Measurements from ENCODE around the gene C1orf74.

The C1orf74 gene

DNA sequence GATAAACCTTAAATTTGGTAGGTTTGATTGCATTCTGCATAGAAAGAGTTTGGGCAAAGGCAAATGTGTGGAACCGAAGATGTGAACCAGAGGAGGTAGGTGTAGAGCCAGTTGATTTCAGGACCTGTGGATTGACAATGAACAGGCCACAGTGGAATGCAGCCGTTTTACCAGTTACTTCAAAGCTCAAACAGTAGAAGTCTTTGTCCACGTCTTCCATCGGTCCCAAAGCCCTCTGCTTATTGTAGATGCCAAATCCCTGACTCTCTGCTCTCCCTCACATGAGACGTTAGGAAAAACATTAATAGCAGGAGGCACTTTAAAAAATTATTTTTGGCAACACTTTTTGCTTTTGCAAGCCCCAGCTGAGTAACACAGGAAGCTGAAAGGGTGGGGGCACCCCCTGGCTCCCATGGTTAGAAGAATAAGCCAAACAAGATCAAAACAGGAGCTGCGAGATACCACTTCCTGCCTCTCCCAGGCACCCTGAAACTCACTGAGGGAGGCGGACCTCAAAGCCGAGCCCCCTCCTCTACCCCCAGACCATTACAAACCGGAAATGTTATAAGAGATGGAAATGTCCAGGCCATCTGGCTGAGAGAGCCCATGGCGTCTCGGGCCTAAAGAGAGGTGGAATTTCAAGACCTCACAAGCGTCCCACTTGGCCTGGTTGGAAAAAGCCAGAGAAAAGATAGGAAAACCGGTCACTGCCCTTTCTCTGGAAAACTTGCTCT, 15.0 kb downstream of the C1orf74 start:
- no peak for DNase-seq

- no peak for DNase-seq
These were observed 16.0 kb downstream of the C1orf74 start for GRCh38 chr1:209768354-209768774.

- DNase-seq = no peak
These were observed 16.7 kb downstream of the C1orf74 start for GRCh38 chr1:209767706-209768105.

DNA sequence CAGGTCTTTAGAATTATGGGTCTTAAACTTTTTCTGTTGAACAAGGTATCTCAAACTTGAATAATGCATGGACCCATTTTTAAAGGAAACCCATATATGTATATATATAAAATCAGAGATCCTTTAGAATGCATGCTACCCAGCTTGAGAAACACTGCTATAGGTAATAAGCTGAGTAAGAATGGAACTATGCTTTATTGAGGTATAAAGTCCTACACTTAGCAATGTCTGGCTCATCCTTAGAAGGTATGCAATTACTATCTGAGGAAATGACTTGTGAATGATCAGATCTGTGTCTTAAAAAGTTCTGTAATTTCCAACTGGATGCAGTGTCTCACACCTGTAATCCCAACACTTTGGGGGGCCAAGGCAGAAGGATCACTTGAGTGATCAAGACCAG, 17.3 kb downstream of the C1orf74 start:
- DNase-seq = no peak

- DNase-seq = no peak
These were observed 18.3 kb downstream of the C1orf74 start for GRCh38 chr1:209766051-209766450.

DNA sequence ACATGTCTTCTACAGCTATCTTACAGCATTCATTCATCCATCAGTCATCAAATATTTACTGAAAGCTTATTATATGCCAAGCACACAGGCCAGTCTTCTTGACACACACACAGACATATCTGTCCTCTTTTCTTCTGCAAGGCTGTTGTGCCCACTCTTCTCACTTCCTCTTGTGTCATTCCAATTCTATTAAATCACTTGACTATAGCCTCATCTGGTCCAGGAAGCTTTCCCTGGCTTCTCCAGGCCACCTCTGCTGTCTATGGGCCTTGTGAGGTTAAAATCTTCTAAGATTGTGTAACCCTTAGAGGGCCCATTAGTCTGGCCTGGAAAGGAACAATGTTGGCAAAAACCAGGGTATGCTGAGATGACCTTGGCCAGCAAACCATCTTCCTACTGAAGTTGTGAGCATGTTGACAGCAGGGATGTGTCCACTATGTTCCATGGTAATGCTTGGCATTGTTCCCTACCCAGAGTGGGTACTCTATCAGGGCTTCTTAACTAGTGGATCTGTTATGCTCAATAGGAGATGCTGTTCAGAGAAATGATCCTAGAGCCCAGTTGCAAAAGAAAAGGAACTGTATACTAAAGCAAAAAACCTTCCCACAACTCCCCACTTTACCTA, 23.2 kb downstream of the C1orf74 start:
- DNase-seq = no peak

- no peak for DNase-seq
These were observed 24.5 kb downstream of the C1orf74 start for GRCh38 chr1:209759829-209760359.

DNA sequence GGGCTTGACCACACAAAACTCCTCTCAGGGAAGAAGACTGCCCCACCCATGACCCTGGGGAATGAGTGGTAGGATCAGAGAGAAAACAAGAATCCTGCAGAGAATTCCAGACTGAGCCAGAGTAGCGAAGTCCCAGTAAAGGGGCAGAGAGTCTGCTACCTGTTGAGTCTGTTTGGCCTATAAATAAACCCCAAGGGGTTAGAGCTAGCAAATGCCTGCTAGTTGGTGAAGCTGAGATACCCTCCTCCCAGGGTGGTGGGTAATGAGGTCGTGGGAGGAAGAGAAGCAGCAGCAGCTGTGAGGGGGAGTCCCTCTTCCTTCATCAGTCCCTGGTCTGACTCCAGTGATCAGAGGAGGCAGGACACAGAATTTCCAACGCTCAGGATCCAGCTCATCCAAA, 26.0 kb downstream of the C1orf74 start:
- no peak for DNase-seq

DNA sequence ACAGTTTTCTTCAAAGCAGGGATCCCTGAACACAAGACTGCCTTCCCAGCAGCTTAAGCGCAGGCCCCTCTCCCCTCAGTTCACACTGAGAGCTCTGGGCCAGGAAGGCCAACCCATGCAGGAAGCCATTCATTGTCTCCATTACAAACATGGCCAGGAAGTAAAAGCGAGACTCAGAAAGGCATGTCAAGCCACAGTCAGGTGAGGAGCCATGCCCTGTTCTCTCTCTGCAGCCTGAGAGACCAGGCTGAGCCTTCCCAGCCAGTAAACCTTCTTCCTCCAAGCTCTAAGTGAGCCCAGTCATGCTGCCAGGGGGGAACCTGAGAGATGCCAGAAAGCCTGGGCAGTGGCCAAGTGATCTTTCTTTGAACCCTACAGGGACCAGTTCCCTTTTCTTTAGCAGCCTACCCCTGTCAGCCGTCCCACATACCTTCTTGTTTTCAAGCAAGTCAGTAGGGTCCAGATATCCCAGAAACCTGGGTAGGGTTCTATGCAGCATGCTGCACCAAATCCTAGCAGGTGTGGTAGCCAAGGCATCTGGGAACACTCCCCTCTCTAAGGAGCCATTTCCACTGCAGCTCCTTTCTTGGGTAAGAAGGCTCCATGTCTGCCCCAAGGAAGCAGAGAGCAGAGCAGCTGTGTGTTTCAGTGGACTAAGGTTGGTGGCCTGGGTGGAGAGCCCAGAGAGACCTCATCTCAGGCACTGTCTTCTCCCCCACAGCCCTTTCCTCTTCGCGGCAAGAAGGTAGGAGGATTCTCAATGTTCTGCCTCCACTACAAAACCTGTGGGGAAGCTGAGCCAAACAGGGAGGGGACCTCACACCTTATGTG, 27.5 kb downstream of the C1orf74 start:
- DNase-seq = no peak

GRCh38 chr1:209755926-209756614, 28.3 kb downstream of the C1orf74 start, which contains the start of gene TRAF3IP3:
Gene TRAF3IP3 (plus strand): TSS chr1:209756053. CDS start chr1:209760040, 3,987 bp downstream.
- DNase-seq = no peak

DNA sequence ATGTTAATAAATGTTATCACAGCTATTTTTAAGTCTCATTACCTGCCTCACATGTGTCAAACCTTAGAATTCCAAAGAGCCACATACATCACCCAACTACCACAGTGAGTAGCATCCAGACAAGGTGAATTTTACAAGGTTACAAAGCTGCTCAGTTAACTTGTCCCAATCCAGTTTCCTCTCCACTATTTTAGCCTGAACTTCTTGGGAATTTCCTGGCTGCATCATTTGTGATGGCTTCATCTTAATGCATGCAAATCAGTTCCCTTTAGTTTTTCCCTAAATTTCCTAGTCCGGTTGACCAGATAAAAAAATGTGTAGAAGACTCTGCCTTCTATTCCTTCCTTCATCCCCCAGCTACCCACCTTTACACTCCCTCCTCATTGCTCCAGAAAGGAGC, 29.1 kb downstream of the C1orf74 start:
- DNase-seq = no peak

DNA sequence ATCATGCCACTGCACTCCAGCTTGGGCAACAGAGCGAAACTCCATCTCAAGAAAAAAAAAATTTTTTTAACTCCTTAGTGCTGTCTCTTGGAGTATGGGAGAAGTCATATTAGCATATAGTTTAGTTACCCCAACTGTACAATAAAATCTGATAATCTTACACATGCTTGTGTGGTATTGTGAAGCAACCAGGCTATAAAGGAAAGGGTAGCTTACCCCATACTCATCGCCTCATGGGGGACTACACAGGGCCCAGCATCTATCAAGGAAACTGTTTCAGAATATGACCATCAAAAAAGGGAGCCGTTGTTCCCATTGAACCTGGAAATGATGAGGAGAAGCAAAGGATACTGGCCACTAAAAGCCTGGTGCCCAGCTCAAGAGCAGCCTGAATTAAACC, 31.5 kb downstream of the C1orf74 start:
- no peak for DNase-seq

GRCh38 chr1:209751627-209752231, 32.6 kb downstream of the C1orf74 start:
- DNase-seq = no peak

GRCh38 chr1:209749670-209750323, 34.6 kb downstream of the C1orf74 start:
- peak; percentile 46 for DNase-seq

DNA sequence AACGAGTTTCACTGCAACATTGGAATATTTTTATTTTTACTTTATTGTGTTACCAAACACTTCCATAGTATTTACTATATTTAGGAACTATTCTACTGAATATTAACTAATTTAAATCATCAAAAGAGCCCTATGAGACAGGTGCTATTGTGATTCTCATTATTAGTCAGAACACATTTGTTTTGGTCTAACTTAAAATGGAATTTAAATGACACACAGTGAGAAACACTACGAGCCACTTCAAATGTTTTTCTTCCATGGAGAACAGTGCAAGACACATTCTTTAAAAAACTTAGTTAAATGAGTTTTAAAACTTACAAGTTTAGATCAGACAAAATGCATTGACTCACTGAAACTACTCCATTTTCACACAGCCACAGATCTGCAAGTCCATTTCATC, 35.2 kb downstream of the C1orf74 start:
- DNase-seq = no peak

DNA sequence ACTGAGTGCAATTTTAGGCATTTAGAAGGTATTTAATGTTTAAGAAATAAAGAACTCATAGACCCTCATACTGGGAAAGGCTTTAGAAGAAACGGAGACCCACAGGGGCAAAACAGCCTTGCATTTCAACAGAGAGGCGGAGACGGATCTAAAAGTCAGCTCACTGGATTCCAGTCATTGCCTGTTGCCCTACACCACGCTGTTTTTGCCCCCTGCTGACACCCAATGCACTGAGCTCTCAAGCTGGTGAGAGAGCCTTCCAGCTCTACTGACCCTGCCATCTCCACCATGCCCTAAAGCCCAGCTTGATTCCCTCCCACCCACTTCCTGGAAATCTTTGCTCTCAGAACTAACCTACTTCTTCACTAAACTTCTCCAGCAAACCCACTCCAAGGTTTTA, 35.7 kb downstream of the C1orf74 start:
- DNase-seq = no peak

DNA sequence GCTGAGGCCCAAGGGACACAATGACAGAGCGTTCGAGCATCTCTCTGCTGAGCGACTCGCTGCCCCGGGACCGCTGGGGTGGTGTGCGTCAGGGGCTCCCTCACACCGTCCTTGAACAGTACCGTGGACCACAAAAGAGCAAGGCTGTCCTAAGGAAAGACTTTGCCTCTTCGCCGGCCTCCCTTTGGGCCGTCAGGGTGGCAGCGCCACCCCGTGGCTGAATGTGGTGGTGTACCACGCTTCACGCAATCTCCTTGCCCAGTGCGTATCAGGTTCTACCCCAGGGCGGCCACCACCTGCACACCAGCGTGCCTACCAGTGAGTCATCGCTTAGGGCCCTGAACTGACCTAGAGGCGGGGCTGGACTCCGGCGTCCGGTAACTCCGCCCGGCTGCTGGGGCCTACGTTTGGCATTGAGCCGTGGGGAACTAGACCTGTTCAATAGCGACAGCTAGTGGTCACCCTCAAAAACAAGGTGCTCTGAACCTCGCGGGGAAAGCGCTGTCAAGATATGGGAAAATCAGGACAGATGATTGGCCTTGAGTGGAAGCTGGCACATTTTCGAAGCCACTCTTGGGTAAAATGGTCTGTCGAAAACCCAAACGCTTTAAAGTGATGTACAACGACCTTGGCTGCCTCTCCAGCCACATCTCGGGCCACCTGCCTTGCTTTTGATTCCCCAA, 36.6 kb downstream of the C1orf74 start:
- DNase-seq = no peak

DNA sequence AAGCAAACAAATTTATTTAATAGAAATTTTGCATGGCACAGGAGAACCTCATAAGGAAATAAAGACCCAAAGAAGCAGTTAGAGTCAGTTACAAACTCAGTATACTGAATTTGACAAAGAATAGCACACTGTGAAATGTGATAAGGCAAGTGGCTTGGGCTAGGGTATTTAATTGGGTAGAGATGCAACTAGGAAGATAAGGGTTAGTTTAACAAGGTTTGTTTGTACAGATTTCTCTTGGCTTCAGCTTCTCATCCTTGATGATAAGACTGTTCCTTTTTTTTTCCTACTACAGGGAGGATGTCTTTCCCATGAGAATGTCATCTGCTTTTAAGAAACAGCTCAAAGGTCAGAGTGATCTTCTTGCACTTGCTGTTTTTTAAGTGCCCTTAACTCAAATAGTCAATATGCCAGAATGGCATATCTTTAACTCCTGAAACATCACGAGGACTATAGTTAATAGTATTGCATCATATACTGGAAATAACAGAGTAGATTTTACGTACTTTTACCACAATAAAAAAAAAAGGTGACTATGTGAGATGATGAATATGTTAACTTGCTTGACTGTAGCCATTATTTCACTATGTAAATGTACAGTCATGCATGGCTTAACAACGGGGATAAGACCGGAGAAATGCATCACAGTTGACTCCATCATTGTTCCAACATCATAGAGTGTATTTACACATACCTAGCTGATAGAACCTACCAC, 37.8 kb downstream of the C1orf74 start:
- no peak for DNase-seq

DNA sequence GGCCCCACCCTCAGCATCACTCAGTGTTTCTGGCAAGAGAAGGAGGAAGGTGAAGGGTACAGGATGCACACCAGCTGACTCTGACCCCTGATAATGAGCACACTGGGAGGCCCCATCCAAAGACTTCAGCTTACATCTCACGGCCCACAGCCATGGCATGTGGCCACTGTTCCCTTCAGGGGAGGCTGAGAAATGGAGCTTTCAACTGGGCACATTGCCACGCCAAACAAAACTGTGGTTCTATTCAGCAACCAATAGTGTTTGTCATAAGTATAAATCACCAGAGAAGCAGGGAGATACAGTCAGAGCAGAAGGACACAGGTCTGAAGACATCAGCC, 41.2 kb downstream of the C1orf74 start:
- no peak for DNase-seq

DNA sequence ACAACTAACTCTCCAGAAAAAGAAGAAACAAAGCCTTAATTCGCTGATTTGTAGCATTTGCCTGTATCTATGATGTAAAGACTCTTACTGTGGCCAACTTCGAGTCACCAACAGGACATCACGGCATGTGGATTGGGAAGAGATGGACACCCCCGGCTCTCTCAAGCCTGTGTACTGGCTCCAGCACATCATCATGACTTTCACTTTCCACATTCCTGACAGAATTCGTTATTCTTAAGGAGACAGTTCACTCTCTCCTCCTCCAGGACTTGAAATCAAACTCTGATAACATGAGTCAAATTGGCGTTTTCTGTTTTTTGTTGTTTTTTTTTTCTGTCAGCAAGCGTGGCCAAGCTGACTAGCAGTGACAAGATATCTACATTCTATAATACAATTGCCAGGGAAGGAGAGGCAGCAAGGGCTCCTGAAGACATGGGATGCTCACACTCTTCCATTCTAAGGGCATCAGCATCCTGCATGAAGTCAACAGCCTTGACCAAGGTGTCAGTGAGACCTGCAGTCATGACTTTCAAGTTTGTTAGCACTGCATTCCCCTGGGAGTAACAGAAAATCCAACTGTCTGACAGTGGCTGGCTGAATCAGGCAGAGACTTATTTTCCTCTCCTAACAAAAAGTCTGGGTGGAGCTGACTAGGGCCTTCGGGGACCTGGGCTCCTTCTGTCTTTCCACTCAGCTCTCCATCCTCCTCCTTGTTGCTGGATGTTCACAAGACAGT, 41.8 kb downstream of the C1orf74 start:
- no peak for DNase-seq
